ENCODE measurements around the gene TMEM101.
A peak's percentile ranks its signal among the peaks of the same experiment; 100 is the strongest.
"Not testable (repeated sequence)": the region's sequence is repeated elsewhere in the genome, so short reads cannot be mapped to it uniquely, and the experiment has no call there.

The TMEM101 gene

DNA sequence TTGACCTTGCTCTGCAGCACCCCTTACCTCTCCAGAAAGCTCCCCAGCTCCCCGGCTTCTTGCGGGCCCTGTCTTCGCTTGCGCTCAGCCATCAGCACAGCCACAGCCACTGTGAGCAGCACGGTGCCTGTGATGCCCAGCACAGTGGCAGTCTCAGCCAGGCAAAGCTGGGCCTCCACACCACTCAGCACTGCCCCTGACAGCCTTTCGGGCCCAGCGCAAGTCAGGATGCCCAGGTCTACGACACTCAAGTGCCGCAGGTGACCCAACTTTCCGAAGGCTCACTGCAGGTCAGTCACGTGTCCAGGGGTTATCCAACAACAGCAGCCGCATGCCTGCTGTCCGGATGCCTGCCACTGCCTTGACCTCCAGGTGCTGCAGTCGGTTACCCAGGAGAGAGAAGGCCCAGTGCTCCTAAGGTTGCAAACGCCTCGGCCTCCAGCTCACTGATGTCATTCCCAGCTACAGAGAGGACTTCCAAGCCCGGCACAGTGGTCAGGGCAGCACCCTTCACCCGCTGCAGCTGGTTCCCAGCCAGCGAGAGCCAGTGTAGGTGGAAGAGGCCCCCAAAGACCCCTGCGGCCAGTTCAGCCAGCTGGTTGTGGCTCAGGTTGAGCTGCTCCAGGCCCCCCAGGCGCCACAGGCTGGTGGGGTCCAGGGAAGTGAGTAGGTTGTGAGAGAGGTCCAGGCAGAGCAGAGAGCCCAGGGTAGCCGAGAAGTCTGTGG lies 8.9 kb upstream of the TMEM101 start:
- DNase-seq: no peak

DNA sequence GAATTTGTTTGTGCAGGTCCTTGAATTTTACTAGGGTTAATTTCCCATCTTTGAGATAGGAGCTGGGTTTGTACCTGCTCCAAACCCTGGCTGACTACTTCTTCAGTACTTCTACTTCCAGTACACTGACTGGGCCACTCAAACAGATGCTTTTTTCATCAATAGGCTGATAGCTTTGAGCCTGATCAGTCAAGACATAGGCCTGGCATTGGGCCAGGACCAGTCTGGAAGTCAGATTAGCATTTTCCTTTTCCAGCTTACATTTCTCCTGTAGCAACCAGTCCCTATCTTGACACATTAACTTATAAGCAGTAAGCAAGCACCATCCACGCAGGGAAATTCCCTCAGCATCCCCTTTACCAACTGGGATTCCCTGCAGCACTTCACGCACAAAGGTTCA lies 7.5 kb upstream of the TMEM101 start:
- DNase-seq: no peak

DNA sequence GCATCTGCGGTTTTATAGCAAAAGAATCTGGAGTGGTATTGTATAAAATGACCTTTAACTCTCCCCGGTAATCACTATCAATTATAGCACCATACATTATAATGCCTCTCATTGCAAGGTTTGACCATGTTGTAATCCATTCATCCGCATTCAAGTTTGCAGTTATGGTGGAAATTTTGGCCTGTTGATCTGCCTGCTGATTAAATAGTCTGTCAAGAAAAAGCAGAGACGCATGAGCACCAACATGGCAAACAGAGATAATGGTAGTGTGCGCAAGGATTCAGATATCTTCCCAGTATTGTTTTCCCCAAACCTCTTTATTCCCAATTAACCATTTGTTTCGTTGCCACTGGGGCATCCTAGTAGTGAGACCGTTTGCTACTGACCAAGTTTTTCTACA lies 6.5 kb upstream of the TMEM101 start:
- DNase-seq: not testable (repeated sequence)

DNA sequence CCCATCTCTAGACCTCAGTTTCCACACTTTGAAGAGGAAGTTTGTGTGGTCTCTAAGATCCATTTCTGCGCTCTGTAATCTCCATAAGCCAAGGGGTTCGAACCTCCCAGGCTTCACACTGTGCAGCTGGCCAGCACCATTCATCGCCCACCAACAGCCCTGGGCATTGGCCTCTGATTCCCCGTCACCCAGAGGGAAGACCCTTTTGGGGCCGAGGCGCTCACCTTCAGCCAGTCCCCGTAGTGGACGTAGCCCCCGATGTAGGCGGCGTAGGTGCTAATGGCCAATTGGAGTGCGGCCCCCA lies 678 bp downstream of the TMEM101 start:
- DNase-seq: no peak

DNA sequence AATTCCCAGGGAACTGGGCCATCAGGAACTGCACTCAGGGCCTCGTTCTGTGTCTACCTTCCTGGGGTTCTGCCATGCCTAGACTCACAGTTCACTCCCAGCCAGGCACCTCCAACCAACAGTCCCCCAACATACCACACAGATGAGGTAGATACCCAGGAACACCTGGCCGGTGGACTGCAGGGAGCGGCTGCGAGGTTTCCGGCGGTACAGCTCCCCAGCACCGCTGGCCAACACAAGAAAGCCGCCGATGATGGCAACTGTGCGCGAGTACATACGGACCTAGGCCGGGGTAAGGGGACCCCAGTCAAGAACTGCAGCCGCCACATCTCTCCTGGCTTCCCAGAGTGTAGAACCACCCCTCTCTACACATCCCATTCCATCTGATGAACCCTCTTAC lies 1.9 kb downstream of the TMEM101 start:
- DNase-seq: no peak

DNA sequence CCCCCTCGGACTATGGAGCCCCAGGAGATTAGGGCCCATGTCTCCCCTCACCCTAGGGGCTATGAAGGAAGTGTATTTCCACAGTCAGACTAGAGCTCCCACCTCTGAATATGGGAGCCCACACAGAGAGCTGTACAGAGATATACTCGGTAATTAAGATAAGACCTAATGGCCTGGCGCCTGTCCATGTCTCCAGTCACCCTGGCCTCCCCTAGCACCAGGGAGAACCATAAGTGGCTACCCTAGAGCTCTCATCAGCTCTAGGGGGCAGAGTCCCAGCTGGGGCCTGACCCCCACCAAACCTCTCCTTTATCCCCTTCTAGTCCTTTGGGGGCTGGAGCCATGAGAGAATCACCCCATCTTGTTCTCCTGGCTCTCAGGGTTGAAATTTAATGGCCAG lies 2.4 kb downstream of the TMEM101 start:
- no peak for DNase-seq

DNA sequence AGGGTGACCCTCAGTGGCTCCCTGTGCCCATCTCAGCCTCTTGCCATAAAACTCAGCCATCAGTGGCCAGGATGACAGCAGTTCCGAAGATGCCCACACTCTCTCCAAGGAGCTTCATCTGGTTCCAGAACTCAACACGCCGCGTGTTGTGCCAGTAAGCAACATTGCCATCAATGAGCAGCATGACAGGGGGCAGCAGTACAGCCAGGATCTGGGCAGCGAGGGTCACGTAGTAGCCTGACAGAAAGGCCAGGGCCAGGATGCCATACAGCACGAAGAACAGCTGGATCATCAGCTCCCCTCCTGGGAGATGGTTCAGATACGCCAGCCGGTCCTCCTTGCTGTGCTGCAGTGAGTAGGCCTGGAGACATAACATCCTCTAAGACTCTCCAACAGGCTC lies 2.9 kb downstream of the TMEM101 start:
- DNase-seq: no peak

DNA sequence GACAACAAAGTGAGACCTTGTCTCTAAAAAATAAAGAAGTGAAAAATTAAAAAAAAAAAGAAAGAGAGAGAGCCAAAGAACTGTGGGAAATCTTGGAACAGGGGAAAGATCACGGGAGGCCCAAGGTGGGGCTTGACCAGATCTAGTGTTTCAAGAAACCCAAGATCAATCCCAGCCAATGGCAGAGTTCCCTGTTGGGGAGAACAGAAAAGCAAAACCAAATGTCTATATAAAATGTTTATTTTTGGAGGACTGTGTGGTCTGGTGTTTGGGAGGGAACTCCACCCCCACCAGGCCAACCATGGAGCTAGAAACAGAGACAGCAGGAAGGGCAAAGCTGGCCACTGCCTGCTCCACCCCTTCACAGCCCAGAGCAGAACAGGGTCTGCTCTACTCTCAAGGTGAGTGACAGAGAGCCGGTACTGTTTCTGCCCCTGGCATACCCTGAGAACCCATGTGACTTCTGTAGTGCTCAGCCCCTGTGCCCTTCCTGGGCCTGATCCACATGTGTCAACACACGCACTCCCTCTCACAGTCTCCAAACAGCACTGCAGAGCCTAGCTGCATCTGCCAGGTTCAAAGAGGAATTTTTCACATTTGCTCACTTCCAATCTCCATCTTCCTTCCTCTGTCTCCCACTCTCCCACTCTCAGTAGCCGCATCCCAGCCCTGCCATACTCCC lies 3.7 kb downstream of the TMEM101 start:
- DNase-seq: no peak

DNA sequence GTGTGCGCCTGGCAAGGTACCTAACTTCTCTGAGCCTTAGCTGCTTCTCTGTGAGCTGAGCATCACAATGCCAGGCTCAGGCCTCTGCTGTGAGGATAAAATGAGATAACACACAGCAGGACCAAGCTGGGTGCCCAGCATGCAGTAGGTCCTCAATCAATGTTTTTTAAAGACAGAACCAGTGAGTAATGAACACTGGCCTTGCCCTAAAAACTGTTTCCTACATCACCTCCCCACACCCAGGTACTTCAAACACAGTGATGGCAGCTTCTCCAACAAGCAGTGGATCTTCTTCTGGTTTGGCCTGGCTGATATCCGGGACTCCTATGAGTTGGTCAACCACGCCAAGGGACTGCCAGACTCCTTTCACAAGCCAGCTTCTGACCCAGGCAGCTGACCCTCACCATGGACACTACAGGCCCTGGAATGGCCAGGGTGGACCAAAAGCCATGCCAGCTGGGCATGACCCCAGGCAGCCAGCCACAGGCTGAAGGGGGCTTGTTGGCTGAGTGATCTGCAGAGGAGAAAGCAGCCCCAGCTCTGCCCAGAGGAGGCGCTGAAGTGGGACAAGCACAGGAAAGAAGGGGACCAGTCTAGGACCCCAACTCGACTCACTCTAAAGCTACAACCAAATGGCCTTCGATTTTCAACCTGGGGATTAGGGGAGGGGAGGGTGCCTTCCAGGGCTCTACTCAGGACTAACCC lies 6.4 kb downstream of the TMEM101 start:
- no peak for DNase-seq

DNA sequence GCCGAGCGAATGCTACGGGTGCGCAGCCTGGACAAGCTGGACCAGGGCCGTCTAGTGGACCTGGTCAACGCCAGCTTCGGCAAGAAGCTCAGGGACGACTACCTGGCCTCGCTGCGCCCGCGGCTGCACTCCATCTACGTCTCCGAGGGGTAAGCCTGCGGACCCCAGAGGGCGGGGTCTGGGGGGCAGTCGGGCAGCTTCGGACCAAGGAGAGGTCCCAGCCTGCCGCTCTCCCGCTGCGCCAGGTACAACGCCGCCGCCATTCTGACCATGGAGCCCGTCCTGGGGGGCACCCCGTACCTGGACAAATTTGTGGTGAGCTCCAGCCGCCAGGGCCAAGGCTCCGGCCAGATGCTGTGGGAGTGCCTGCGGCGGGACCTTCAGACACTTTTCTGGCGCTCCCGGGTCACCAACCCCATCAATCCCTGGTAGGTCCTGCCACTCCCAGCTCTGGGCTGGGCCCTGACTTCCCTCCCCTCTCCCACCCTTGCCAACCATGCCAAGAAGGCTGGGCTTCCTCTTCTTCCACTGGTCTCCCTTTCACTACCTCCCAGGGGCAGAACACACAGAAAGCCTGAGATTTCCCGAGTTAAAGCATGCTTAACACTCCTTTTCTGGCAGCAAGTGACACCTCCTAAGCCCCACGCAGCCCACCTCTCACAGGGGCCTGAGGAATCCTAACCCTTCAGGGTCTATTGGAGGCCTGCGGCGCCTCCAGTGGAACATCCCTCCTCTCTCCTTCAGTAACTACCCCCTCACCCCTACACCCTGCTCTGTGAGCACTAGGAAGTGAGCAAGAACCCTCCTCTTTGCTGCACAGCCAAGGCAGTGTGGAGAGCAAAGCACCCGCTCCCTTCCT lies 7.2 kb downstream of the TMEM101 start:
- DNase-seq: no peak

DNA sequence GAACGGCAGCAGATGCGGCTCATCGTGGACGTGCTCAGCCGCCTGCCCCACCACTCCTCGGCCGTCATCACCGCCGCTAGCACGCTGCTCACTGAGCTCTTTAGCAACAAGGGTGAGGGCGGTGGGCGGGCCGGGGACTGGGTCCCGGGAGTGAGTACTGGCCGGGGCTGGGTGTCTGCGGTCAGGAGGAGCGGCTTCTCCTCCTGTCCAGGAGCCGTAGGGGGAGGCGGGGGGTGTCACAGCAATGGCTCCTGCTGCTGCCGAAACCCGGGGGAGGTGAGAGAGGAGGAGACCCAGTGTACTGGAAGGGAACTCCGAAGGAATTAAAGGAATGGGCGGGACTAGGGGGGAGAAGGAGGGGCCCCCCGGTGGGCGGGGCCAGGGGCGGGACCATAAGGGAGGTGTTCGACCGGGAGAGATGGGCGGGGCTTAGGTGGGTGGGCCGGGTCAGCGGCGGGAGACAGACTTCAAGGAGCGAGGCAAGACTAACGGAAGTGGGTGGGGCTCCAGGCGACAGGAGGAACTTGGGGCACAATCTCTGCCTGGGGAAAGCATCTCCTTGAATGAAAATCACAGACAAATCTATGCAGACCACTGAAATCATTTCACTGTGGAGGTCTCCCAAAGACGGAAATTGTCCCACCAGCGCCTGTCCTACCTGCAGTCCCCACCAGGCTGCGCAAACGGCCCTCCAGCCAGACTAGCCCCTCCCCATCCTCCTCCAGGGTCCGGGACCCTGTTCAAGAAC lies 8.0 kb downstream of the TMEM101 start:
- DNase-seq: peak; percentile 86

DNA sequence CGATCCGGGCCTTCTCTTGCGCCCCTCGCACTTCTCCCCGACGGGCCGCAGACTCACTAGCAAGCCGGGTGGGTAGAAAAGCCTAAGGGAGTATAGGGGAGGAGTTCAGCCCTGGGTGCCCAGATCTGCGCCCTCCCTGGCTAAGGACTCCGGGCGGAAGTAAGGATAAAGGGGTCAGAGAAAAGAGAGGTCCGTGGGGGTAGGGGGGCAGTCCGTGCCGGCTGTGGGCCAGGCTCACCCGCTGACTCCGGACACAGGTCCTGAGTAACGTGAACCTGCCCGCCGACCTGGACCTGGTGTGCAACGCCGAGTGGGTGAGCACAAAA lies 8.5 kb downstream of the TMEM101 start:
- DNase-seq: no peak

DNA sequence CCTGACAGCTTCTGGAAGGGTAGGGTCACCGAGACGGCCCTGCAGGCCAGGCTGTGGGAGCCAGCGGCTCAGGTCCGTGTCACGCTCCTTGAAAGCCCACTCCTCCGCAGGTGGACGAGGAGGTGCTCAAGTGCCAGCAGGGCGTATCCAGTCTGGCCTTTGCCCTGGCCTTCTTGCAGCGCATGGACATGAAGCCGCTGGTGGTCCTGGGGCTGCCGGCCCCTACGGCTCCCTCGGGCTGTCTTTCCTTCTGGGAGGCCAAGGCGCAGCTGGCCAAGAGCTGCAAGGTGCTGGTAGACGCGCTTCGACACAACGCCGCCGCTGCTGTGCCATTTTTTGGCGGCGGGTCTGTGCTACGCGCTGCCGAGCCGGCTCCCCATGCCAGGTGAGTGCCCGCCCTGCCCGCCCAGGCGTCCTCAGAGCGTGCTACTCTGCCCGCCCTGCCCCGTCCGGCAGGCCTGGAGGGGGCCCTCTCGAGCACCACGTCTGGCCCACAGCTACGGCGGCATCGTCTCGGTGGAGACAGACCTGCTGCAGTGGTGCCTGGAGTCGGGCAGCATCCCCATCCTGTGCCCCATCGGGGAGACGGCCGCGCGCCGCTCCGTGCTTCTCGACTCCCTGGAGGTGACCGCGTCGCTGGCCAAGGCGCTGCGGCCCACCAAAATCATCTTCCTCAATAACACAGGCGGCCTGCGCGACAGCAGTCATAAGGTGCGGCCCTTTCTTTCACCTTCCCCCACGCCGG lies 9.1 kb downstream of the TMEM101 start:
- no peak for DNase-seq

DNA sequence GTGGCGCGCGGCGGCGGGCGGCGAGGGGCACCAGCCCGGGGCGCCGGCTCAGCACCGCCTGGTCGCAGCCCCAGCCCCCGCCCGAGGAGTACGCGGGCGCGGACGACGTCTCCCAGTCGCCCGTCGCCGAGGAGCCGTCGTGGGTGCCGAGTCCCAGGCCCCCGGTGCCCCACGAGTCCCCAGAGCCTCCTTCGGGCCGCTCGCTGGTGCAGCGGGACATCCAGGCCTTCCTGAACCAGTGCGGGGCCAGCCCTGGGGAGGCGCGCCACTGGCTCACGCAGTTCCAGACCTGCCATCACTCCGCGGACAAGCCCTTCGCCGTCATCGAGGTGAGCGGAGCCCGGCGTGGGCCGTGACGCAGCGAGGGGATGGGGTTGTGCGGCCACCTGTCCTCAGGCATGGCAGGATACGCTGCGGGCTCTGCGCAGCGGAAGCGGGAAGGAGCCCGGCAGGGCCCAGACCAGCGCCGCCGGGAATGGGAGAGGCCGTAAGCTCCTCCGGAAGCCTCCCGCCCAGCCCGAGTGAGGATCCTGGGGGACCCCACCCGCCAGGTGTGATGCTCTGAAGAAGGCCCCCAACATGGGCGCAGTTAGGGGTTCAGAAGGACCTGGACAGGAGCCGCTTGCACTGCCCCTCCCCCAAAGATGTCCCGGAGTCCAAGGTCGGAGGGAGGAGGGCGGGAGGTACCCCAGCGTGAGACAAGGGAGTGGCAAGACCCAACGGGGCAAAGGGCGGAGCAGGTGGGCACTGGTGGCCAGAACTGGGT lies 9.8 kb downstream of the TMEM101 start:
- no peak for DNase-seq

DNA sequence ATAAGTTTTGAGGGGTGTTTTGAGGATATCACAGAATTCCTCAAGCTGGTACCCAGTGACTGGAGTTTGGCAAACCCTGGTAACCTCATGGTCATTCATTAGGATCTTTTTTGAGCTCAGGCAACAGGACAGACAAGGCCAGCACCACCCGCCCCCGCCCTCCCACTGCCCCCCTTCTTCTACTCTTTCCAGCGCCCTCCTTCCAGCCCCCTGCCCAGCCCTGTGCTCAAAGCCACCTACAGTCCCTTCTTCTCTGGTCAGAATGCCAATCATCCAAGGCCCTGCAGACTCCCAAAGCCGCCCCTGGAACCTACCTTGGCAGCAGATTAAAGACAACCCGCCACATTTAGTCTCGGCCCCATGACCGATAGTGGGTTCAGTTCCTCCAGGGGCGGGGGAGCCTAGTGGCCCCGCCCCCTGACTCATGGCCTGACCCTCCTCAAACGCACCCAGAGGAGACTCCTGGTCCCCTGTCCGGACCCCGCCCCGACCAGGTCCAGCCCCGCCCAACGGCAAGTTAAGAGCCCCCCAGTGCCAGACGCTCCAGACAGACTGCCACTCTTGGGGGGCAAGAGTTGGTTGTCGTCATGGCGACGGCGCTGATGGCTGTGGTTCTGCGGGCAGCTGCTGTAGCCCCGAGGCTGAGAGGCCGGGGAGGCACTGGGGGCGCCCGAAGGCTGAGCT lies 10.5 kb downstream of the TMEM101 start, which contains the start of gene NAGS:
Gene NAGS, plus strand, starts transcription at position 546 of the 684 bp plus-strand sequence. Its CDS starts 42 bp downstream, at position 588.
- no peak for DNase-seq

DNA sequence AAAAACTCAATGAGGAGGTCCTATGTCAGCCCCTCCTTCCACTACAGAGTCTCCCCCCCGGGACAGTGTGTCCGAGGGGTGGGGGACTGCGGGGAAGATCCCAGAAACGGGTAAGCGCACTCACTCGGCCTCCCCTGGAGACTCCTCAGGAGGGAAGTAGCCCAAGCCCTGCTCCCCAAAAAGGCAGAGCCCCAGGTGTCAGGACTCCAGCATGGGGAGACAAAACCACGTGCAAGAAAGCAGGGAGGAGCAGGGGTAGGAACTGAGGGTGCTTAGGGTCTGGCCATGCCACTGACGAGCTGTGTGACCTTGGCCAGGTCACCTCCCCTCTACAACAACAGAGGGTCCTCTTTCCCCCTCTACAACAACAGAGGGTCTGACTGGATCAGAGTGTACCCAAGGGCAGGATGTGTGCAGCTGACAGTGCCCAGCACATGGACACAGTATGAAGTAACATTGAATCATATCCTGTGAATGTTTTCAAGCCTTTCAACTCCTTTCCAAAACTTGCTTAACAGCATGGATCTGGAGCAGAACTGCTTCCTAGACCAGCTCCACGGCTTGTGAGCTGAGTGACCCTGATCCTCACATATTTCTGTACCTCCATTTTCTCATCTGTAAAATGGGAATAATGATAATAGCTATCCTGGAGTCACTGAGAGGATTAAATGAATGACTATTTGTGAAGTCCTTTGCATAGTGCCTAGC lies 12.5 kb downstream of the TMEM101 start:
- no peak for DNase-seq

DNA sequence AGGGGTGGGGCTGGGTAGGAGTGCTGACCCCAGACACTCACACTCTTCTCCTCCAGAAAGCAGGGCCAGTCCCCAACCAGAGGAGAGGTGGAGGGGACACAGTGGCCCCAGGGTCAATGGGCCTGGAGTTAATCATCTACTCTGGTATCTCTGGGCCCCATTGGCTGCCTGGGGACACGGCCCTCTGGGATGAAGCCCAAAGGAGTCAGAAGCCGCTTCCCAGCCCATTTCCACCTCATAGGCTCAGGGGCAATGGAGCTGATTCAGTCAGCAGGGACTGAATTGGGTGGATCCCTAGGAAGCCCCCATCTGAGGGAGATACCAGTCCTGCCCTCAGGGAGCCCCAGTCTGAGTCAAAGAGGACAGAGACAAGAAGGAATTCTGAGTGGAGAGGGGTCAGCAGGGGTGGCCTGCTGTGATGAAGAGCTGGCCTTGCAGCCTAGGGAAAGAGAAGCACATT lies 13.3 kb downstream of the TMEM101 start:
- no peak for DNase-seq

DNA sequence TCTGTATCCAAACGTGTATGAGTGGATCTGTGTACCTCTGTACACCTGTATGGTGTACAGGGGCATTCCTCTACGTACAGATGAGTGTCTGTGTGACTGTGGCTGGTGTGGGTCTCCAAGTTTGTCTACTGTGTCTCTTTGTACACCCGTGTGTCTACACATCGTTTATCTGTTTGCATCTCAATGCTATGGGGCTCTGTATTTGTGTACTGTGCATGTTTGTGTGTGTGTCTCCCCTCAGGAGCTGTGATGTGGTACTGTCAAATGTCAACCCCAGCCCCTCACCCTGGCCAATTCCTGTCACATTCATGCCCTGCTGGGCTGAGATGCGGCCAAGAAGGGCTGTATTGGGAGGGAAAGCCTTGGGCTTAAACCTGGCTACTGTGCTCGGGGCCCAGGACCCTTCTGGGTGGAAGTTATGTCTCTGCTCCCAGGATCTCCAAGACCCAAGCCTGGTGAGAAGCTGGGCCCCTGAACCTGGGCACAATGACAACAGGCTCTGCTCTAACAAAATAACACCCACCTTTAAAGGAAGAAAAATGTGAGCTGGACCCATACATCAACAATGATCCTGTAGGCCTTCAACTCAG lies 13.8 kb downstream of the TMEM101 start:
- DNase-seq: no peak

DNA sequence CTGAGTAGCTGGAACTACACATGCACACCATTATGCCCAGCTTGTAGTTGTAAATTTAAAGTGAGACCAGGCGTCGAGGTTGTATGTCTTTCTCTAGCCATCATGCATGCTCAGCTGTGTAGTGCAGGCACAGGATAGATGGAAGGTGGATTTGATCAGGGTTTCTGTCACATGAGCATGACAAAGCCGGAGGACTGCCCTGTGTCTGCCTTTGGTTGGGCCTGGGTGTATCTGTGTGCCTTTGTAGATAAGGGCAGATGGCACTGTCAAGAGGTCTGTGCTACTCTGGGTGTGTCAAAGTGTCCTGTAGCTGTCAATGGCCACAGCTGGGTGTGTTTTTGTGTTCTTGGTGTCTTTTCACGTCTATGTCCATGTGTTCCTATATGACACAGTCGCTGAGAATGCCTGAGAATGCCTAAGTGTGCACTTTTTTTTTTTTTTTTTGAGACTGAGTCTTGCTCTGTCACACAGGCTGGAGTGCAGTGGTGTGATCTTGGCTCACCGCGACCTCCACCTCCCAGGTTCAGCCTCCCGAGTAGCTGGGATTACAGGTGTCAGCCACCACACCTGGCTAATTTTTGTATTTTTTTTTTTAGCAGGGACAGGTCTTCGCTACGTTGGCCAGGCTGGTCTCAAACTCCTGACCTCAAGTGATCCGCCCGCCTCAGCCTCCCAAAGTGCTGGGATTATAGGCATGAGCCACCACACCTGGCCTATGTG lies 14.5 kb downstream of the TMEM101 start:
- no peak for DNase-seq

All from amniotic stem cell (primary cell).